Heart left ventricle (tissue), 13 donors: Measurements from ENCODE around the gene MPHOSPH8.

Source experiments
- CTCF ChIP-seq, 12 donors: fragments of 200-600 bp; sonication (generic) in 4 of 12; IDR thresholded peaks; one replicate each; pipeline versions ENCODE4 v1.5.0 to v1.8.0; 2018 to 2022; ENCODE audit warnings: antibody characterized with exemption in 12 of 12, mild to moderate bottlenecking in 5 of 12
- POLR2A ChIP-seq, 2 donors: fragments of 450-650 bp; IDR thresholded peaks; one replicate each; pipeline ENCODE4 v1.6.1; 2017; ENCODE audit warnings: antibody characterized with exemption in 2 of 2, mild to moderate bottlenecking in 2 of 2, moderate library complexity in 2 of 2
- donor health status: ischemic (EF 13 %, LVEDD 7.1; RV severe dilation, severe dysfunction).
- donor health status: DM: no; HTN: yes; CAD: no.
- donor health status: DM: no; HTN: no; CAD: no.
- donor health status: ischemic (EF 25% LVEDD 6.9; RV normal size, moderate dysfunction).
- donor health status: ischemic (EF 25% LVEDD 5.7; RV mildly dilated, moderate dysfunction).
- donor health status: ischemic (EF 35%, LVEDD 5.7; RV mildly dilated, moderate dysfunction).
- donor health status: nonischemic (EF 11% LVEDD 7.7; RV severe dilation, severe dysfunction).
- donor health status: DM: yes; HTN: yes; CAD: no.
- donor health status: PGD.
- donor health status: ischemic (EF 29% LVEDD 5.4; RV normal size, mild dysfunction).
- donor health status: nonischemic (EF 23%, LVEDD 6.1; RV moderate dilation, normal function).

GRCh38 chr13:19680751-19681150 is 47.3 kb downstream of the MPHOSPH8 start:
- TF ChIP-seq CTCF (IDR thresholded peaks at IDR 0.05) (no peak), POLR2A (IDR thresholded peaks at IDR 0.05) (no peak)
